CD4-positive, alpha-beta T cell treated with Interleukin-17A for 1 hour (primary cell): ENCODE results near the gene CCDC12.
A peak's percentile ranks its signal among the peaks of the same experiment; 100 is the strongest.

Experiments
- DNase-seq: peaks from one replicate; pipeline ENCODE4 v3.0.0-alpha.2; 2020

CCDC12 gene

GRCh38 chr3:46935168-46935858, 41.2 kb downstream of the CCDC12 start:
- no peak for DNase-seq

GRCh38 chr3:46934498-46935167, 41.9 kb downstream of the CCDC12 start:
- DNase-seq, result no peak

GRCh38 chr3:46934072-46934471, 42.5 kb downstream of the CCDC12 start:
- DNase-seq, result no peak

GRCh38 chr3:46933261-46933660, 43.3 kb downstream of the CCDC12 start:
- no peak for DNase-seq

- DNase-seq, result no peak
These were observed 43.9 kb downstream of the CCDC12 start for GRCh38 chr3:46932455-46933225.

GRCh38 chr3:46931631-46932331, 44.8 kb downstream of the CCDC12 start:
- peak; percentile 25 for DNase-seq

- no peak for DNase-seq
These were observed 45.6 kb downstream of the CCDC12 start for GRCh38 chr3:46930945-46931403.

GRCh38 chr3:46930166-46930944, 46.2 kb downstream of the CCDC12 start:
- DNase-seq, result no peak

GRCh38 chr3:46929324-46929723, 47.2 kb downstream of the CCDC12 start:
- DNase-seq, result no peak

GRCh38 chr3:46928282-46928681, 48.3 kb downstream of the CCDC12 start:
- peak; percentile 47 for DNase-seq

- no peak for DNase-seq
These were observed 48.8 kb downstream of the CCDC12 start for GRCh38 chr3:46927718-46928073.

GRCh38 chr3:46926871-46927717, 49.5 kb downstream of the CCDC12 start:
- peak; percentile 26 for DNase-seq

GRCh38 chr3:46926447-46926846, 50.1 kb downstream of the CCDC12 start:
- DNase-seq, result no peak

- no peak for DNase-seq
These were observed 50.5 kb downstream of the CCDC12 start for GRCh38 chr3:46926039-46926438.

GRCh38 chr3:46925585-46925934, 51.0 kb downstream of the CCDC12 start:
- DNase-seq, result no peak

GRCh38 chr3:46924921-46925584, 51.5 kb downstream of the CCDC12 start:
- no peak for DNase-seq

- DNase-seq, result peak; percentile 53
These were observed 52.8 kb downstream of the CCDC12 start for GRCh38 chr3:46923559-46924350.

- no peak for DNase-seq
These were observed 53.5 kb downstream of the CCDC12 start for GRCh38 chr3:46922871-46923558.

- DNase-seq, result no peak
These were observed 54.1 kb downstream of the CCDC12 start for GRCh38 chr3:46922426-46922825.
